Transverse colon (tissue), 4 donors: ENCODE data around the gene PROK1. TPM values are rescaled to one million over a fixed set of nuclear protein-coding genes. Genes with fewer than 3 reads are reported as not detected.

Experiments
- DNase-seq: peaks from one replicate; pipeline ENCODE4 v3.0.0-alpha.2; 2019
- H3K27ac ChIP-seq, 4 donors: fragments of 200-600 bp; sonication (generic); 2 replicates each; pipeline ENCODE4 v1.5.1; 2016 to 2018; ENCODE audit warnings: inconsistent platforms in 4 of 4
- H3K27me3 ChIP-seq: fragments of 200-600 bp; sonication (generic); 2 replicates; pipeline ENCODE4 v1.5.1; 2017; ENCODE audit warnings: inconsistent platforms
- H3K36me3 ChIP-seq, 4 donors: fragments of 200-600 bp; sonication (generic); 2 replicates each; pipeline ENCODE4 v1.5.1; 2017 to 2019; ENCODE audit warnings: inconsistent platforms in 4 of 4
- H3K4me1 ChIP-seq, 4 donors: fragments of 200-600 bp; sonication (generic); 2 replicates each; pipeline ENCODE4 v1.5.1; 2017 to 2020; ENCODE audit warnings: inconsistent platforms in 4 of 4
- H3K4me3 ChIP-seq, 4 donors: fragments of 200-600 bp; sonication (generic); 1 replicate in 1 of 4; 2 replicates in 3 of 4; pipeline versions ENCODE4 v1.5.1 to v1.6.1; 2017 to 2019; ENCODE audit warnings: inconsistent platforms in 4 of 4
- H3K9me3 ChIP-seq, 2 donors: fragments of 200-600 bp; sonication (generic); 2 replicates each; pipeline ENCODE4 v1.5.1; 2017 to 2019; ENCODE audit warnings: inconsistent platforms in 2 of 2
- CTCF ChIP-seq, 5 experiments: fragments of 200-600 bp in 3 of 5; fragments of 450-650 bp in 2 of 5; sonication (generic) in 3 of 5; IDR thresholded peaks; 1 replicate in 2 of 5; 2 replicates in 3 of 5; pipeline ENCODE4 v1.5.1; 2016 to 2017; ENCODE audit warnings: antibody characterized with exemption in 5 of 5, inconsistent platforms in 3 of 5, mild to moderate bottlenecking in 2 of 5, moderate library complexity in 1 of 5
- EP300 ChIP-seq: sonication (generic); formaldehyde crosslinking; IDR thresholded peaks from one replicate; pipeline ENCODE4 v1.6.1; 2017; ENCODE audit warnings: antibody characterized with exemption, low read depth
- POLR2A ChIP-seq: fragments of 450-650 bp; IDR thresholded peaks from one replicate; pipeline ENCODE4 v1.6.1; 2016; ENCODE audit warnings: antibody characterized with exemption, mild to moderate bottlenecking, moderate library complexity
- POLR2AphosphoS5 ChIP-seq, 3 donors: sonication (generic); formaldehyde crosslinking; IDR thresholded peaks; one replicate each; pipeline ENCODE4 v1.6.1; 2016; ENCODE audit warnings: antibody characterized with exemption in 3 of 3
- WGBS, 2 donors: methylation state at CpG; one replicate each; pipeline ENCODE4 v1.1.5; 2018; ENCODE audit warnings: low coverage in 1 of 2; 5-methylcytosine and 5-hydroxymethylcytosine counted together
- in situ Hi-C, 4 donors: fragments of 200-750 bp; cut with MboI; loops; one replicate each; pipeline versions ENCODE4 v1.15.0 to v1.15.1; 2017; ENCODE audit warnings: low sequenced_read_pairs in 3 of 4, low pct_ligation_motif_present in 1 of 4, low pct_unique_long_range_greater_than_20kb in 1 of 4
- intact Hi-C: fragments of 100-400 bp; cut with DNase I; formaldehyde crosslinking; loops from one replicate; pipeline ENCODE4 v1.15.1; 2023; ENCODE audit warnings: low total_unique reads
- total RNA-seq, 4 donors: library from RNA; depleted of rRNA; stranded (reverse); fragments of >200 nt; gene quantifications; one replicate each; pipeline ENCODE4 v1.1.0, GENCODE V29; 2016

PROK1 gene
- total RNA-seq, 4 donors from 2014 or later: not detected

- 44 to 56% methylated on average over 5 to 12 of the region's 12 CpGs for WGBS, 2 donors
- no peak for TF ChIP-seq POLR2A
- no peak for TF ChIP-seq EP300
- TF ChIP-seq POLR2AphosphoS5 (IDR thresholded peaks at IDR 0.05): no peak
- no peak for TF ChIP-seq CTCF (IDR thresholded peaks at IDR 0.05)
- H3K4me3 ChIP-seq: no peak overlapping the region
- no peak for DNase-seq
- no peak overlapping the region for H3K27ac ChIP-seq
- no peaks in the 10 kb centered on the region for H3K4me1 ChIP-seq
- in situ Hi-C loops (loop anchor here in 2 of 4 donors (10.0 to 25.0 kb wide), 2 partner anchors 138 to 245 kb away; no protein-coding TSS in a partner anchor), intact Hi-C loops (loop anchor here (10.0 kb wide), 1 partner anchor 135 kb away; no protein-coding TSS in a partner anchor)
- H3K9me3 ChIP-seq: no peaks in the 10 kb centered on the region
- peaks cover 30% of the 10 kb centered on the region for H3K27me3 ChIP-seq
- no peaks in the 10 kb centered on the region for H3K36me3 ChIP-seq
Measured at GRCh38 chr1:110449661-110450651, 993 bp upstream of the PROK1 start.

- in situ Hi-C loops (loop anchor here in 2 of 4 donors (10.0 to 25.0 kb wide), 2 partner anchors 140 to 248 kb away; no protein-coding TSS in a partner anchor), intact Hi-C loops (loop anchor here (10.0 kb wide), 1 partner anchor 138 kb away; no protein-coding TSS in a partner anchor)
- peaks cover 30% of the 10 kb centered on the region for H3K27me3 ChIP-seq
- H3K36me3 ChIP-seq: no peaks in the 10 kb centered on the region
- no peaks in the 10 kb centered on the region for H3K9me3 ChIP-seq
- 63 to 87% methylated on average over 4 to 7 of the region's 7 CpGs for WGBS, 2 donors
- no peak for DNase-seq
- H3K27ac ChIP-seq: no peak overlapping the region
- H3K4me3 ChIP-seq: no peak overlapping the region
- TF ChIP-seq EP300: no peak
- no peak for TF ChIP-seq POLR2AphosphoS5 (IDR thresholded peaks at IDR 0.05)
- no peak for TF ChIP-seq CTCF (IDR thresholded peaks at IDR 0.05)
- no peak for TF ChIP-seq POLR2A
- H3K4me1 ChIP-seq: no peaks in the 10 kb centered on the region
Measured at GRCh38 chr1:110452330-110452729, 1.4 kb downstream of the PROK1 start.

GRCh38 chr1:110453829-110454228 is 2.9 kb downstream of the PROK1 start:
- intact Hi-C loops: loop anchor here (10.0 kb wide), 1 partner anchor 139 kb away; no protein-coding TSS in a partner anchor
- 85% methylated on average over 9 of the region's 9 CpGs; no CpG with 5 or more reads in 1 of the 2 donors for WGBS, 2 donors
- no peak overlapping the region for H3K4me3 ChIP-seq
- TF ChIP-seq EP300 (no peak), POLR2AphosphoS5 (IDR thresholded peaks at IDR 0.05) (no peak), CTCF (IDR thresholded peaks at IDR 0.05) (no peak), POLR2A (no peak)
- peaks cover 28% of the 10 kb centered on the region for H3K27me3 ChIP-seq
- in situ Hi-C loops: loop anchor here in 2 of 4 donors (10.0 to 25.0 kb wide), 2 partner anchors 142 to 249 kb away; no protein-coding TSS in a partner anchor
- H3K36me3 ChIP-seq: no peaks in the 10 kb centered on the region
- DNase-seq: no peak
- no peak overlapping the region for H3K27ac ChIP-seq
- H3K9me3 ChIP-seq: no peaks in the 10 kb centered on the region
- H3K4me1 ChIP-seq: no peaks in the 10 kb centered on the region

- peaks cover 26% of the 10 kb centered on the region for H3K27me3 ChIP-seq
- in situ Hi-C loops: loop anchor here in 2 of 4 donors (10.0 to 25.0 kb wide), 2 partner anchors 142 to 250 kb away; no protein-coding TSS in a partner anchor
- TF ChIP-seq POLR2A (no peak), POLR2AphosphoS5 (IDR thresholded peaks at IDR 0.05) (no peak), EP300 (no peak), CTCF (IDR thresholded peaks at IDR 0.05) (no peak)
- H3K27ac ChIP-seq: no peak overlapping the region
- H3K4me1 ChIP-seq: no peaks in the 10 kb centered on the region
- H3K9me3 ChIP-seq: no peaks in the 10 kb centered on the region
- no peaks in the 10 kb centered on the region for H3K36me3 ChIP-seq
- 83% methylated on average over 1 of the region's 1 CpG; no CpG with 5 or more reads in 1 of the 2 donors for WGBS, 2 donors
- intact Hi-C loops: loop anchor here (10.0 kb wide), 1 partner anchor 140 kb away; no protein-coding TSS in a partner anchor
- H3K4me3 ChIP-seq: no peak overlapping the region
- no peak for DNase-seq
Measured at GRCh38 chr1:110454328-110454727, 3.4 kb downstream of the PROK1 start.
